Esophagus mucosa (tissue), 1 donor: ENCODE data around the gene DLX2. TPM values are rescaled to one million over a fixed set of nuclear protein-coding genes. Genes with fewer than 3 reads are reported as not detected.
"Not testable (repeated sequence)": the region's sequence is repeated elsewhere in the genome, so short reads cannot be mapped to it uniquely, and the experiment has no call there.

Source experiments
- ATAC-seq: fragments of 200-7000 bp; cut with Tn5 transposase; one replicate; pipeline ENCODE4 v1.9.1; 2020
- total RNA-seq: library from RNA; stranded (reverse); gene quantifications from one replicate; pipeline ENCODE4 v1.2.4, GENCODE V29; 2023
- donor health status: DM: yes; HTN: yes; CAD: no.

DLX2 gene
- total RNA-seq: not detected

GRCh38 chr2:172102391-172103359 lies at the start of gene DLX2:
Gene DLX2 (minus strand): TSS chr2:172102900. CDS start chr2:172102538, 362 bp downstream.
- peak; percentile 60 for ATAC-seq

GRCh38 chr2:172147944-172148650 lies 45.4 kb upstream of the DLX2 start:
- ATAC-seq: no peak

GRCh38 chr2:172143817-172144216 lies 41.1 kb upstream of the DLX2 start:
- no peak for ATAC-seq

- ATAC-seq: not testable (repeated sequence)
Observed at GRCh38 chr2:172138727-172139126, 36.0 kb upstream of the DLX2 start.

GRCh38 chr2:172137943-172138342 lies 35.2 kb upstream of the DLX2 start:
- no peak for ATAC-seq

- no peak for ATAC-seq
Observed at GRCh38 chr2:172137109-172137508, 34.4 kb upstream of the DLX2 start.

- no peak for ATAC-seq
Observed at GRCh38 chr2:172135446-172135845, 32.7 kb upstream of the DLX2 start.

- ATAC-seq: no peak
Observed at GRCh38 chr2:172134270-172134669, 31.6 kb upstream of the DLX2 start.

GRCh38 chr2:172131713-172132555 lies 29.2 kb upstream of the DLX2 start:
- no peak for ATAC-seq

- no peak for ATAC-seq
Observed at GRCh38 chr2:172129404-172129803, 26.7 kb upstream of the DLX2 start.

- ATAC-seq: peak; percentile 73
Observed at GRCh38 chr2:172128484-172128883, 25.8 kb upstream of the DLX2 start.

- ATAC-seq: no peak
Observed at GRCh38 chr2:172120118-172120517, 17.4 kb upstream of the DLX2 start.

GRCh38 chr2:172119089-172119488 lies 16.4 kb upstream of the DLX2 start:
- ATAC-seq: no peak

- ATAC-seq: no peak
Observed at GRCh38 chr2:172116107-172116506, 13.4 kb upstream of the DLX2 start.

- no peak for ATAC-seq
Observed at GRCh38 chr2:172114579-172114978, 11.9 kb upstream of the DLX2 start.

- ATAC-seq: not testable (repeated sequence)
Observed at GRCh38 chr2:172114176-172114575, 11.5 kb upstream of the DLX2 start.

- no peak for ATAC-seq
Observed at GRCh38 chr2:172113617-172114016, 10.9 kb upstream of the DLX2 start.

- peak; percentile 37 for ATAC-seq
Observed at GRCh38 chr2:172109988-172110811, 7.5 kb upstream of the DLX2 start.

GRCh38 chr2:172109256-172109987 lies 6.7 kb upstream of the DLX2 start:
- no peak for ATAC-seq

- ATAC-seq: no peak
Observed at GRCh38 chr2:172108587-172108930, 5.9 kb upstream of the DLX2 start.
